K562 (cell line): Measurements from ENCODE around the gene CAMK2B. TPM values are rescaled to one million over a fixed set of nuclear protein-coding genes. Genes with fewer than 3 reads are reported as not detected.
A peak's percentile ranks its signal among the peaks of the same experiment; 100 is the strongest.

Experiments
- ATAC-seq: fragments of 200-7000 bp; cut with Tn5 transposase; 3 replicates; pipeline ENCODE4 v1.9.1; 2020; ENCODE audit warnings: moderate library complexity
- BruUV-seq: library from RNA; stranded (reverse); fragments of 400-500 nt; replicated peaks from 2 replicates; lab custom pipeline; 2021; lab: Mats Ljungman, UMichigan
- CTCF ChIA-PET: fragments of 300-600 bp; formaldehyde crosslinking; extraction: SDS; loops from one replicate; lab custom pipeline; 2021; ENCODE audit warnings: low intra/inter-chr PET ratio; lab: Yijun Ruan, JAX
- POLR2A ChIA-PET: fragments of 300-600, 350-650 bp; sonication (Branson Sonifier 250); formaldehyde crosslinking; extraction: SDS; loops from one replicate; lab custom pipeline; 2021; ENCODE audit warnings: antibody characterized with exemption, inconsistent platforms; lab: Yijun Ruan, JAX
- DNase-seq, 4 experiments: peaks; one replicate each; pipeline versions ENCODE4 v3.0.0 to v3.0.0-alpha.2; 2011 to 2018; ENCODE audit warnings: low spot score in 3 of 4, mixed read lengths in 3 of 4; ENCODE audit errors: extremely low read depth in 1 of 4
- FAIRE-seq: peaks from 2 replicates; lab custom pipeline; 2011; peaks lifted over from hg19 to GRCh38; lab: Jason Lieb, UNC
- H2AFZ ChIP-seq: 2 replicates; pipeline ENCODE4 v1.6.0; 2011; ENCODE audit warnings: low read depth, low read length, control low read depth, inconsistent platforms
- H3K27ac ChIP-seq: fragments of 200-600 bp; 3 replicates; pipeline ENCODE4 v1.8.0; 2011; ENCODE audit warnings: low read depth, mild to moderate bottlenecking, control low read depth, inconsistent platforms, low read length, moderate library complexity, mixed read lengths; ENCODE audit errors: extremely low read depth
- H3K27me3 ChIP-seq, 2 experiments: fragments of 300-600 bp in 1 of 2; 2 replicates in 1 of 2; 3 replicates in 1 of 2; pipeline versions ENCODE4 v1.6.0 to v1.8.0; 2011; ENCODE audit warnings: inconsistent platforms in 2 of 2, low read length in 2 of 2, mild to moderate bottlenecking in 1 of 2, mixed read lengths in 1 of 2, moderate library complexity in 1 of 2; ENCODE audit not compliant: control insufficient read depth in 2 of 2, insufficient read depth in 2 of 2
- H3K36me3 ChIP-seq: fragments of 300-600 bp; 3 replicates; pipeline ENCODE4 v1.8.0; 2011; ENCODE audit warnings: mild to moderate bottlenecking, low read length, inconsistent platforms; ENCODE audit not compliant: control insufficient read depth, insufficient read depth
- H3K4me1 ChIP-seq, 2 experiments: fragments of 200-600 bp in 1 of 2; replicated peaks in 1 of 2; 2 replicates in 1 of 2; 3 replicates in 1 of 2; pipeline versions ENCODE4 v1.5.1 to v1.8.0; 2011; ENCODE audit warnings: inconsistent platforms in 2 of 2, low read length in 2 of 2, mild to moderate bottlenecking in 1 of 2, mixed read lengths in 1 of 2, moderate library complexity in 1 of 2; ENCODE audit not compliant: control insufficient read depth in 2 of 2, insufficient read depth in 2 of 2
- H3K4me2 ChIP-seq: 2 replicates; pipeline ENCODE4 v1.6.1; 2011; ENCODE audit warnings: low read length, control low read depth, inconsistent platforms, mixed read lengths; ENCODE audit not compliant: insufficient read depth
- H3K4me3 ChIP-seq: fragments of 200-600 bp; sonication (generic), shearing (Covaris generic); 2 replicates; pipeline ENCODE4 v1.5.1; 2016; ENCODE audit warnings: control low read depth, inconsistent platforms
- H3K79me2 ChIP-seq: fragments of 200-600 bp; 3 replicates; pipeline ENCODE4 v1.8.0; 2011; ENCODE audit warnings: low read length, inconsistent platforms; ENCODE audit not compliant: control insufficient read depth, insufficient read depth
- H3K9ac ChIP-seq, 2 experiments: 2 replicates each; pipeline versions ENCODE4 v1.6.0 to v1.6.1; 2011; ENCODE audit warnings: low read depth in 2 of 2, low read length in 2 of 2, control low read depth in 1 of 2, inconsistent platforms in 1 of 2, mild to moderate bottlenecking in 1 of 2, mixed read lengths in 1 of 2; ENCODE audit not compliant: insufficient read depth in 1 of 2
- H3K9me1 ChIP-seq: one replicate; pipeline ENCODE4 v1.6.0; 2011; ENCODE audit warnings: inconsistent platforms, mild to moderate bottlenecking, low read length, moderate library complexity; ENCODE audit not compliant: control insufficient read depth, insufficient read depth
- H3K9me3 ChIP-seq: replicated peaks from 2 replicates; pipeline ENCODE4 v1.5.1; 2011; ENCODE audit warnings: low read depth, low read length, inconsistent platforms; ENCODE audit not compliant: control insufficient read depth, insufficient read depth
- H4K20me1 ChIP-seq: replicated peaks from 2 replicates; pipeline ENCODE4 v1.6.1; 2011; ENCODE audit warnings: low read length, inconsistent platforms, mixed read lengths; ENCODE audit not compliant: control insufficient read depth, insufficient read depth
- ARID2 ChIP-seq: fragments of 450-650 bp; IDR thresholded peaks from 2 replicates; pipeline ENCODE4 v1.6.1; 2017; ENCODE audit warnings: antibody characterized with exemption, mild to moderate bottlenecking
- CREM ChIP-seq: IDR thresholded peaks from 2 replicates; pipeline ENCODE4 v1.6.1; 2014; ENCODE audit warnings: antibody characterized with exemption, low read depth
- CTBP1 ChIP-seq: fragments of 450-650 bp; IDR thresholded peaks from 2 replicates; pipeline ENCODE4 v1.6.1; 2016; ENCODE audit warnings: borderline replicate concordance
- CTCF ChIP-seq, 3 experiments: IDR thresholded peaks in 2 of 3; conservative IDR thresholded peaks in 1 of 3; 2 replicates each; pipeline ENCODE4 v1.5.1; 2011 to 2012; ENCODE audit warnings: low read length in 3 of 3, mild to moderate bottlenecking in 3 of 3, control low read depth in 2 of 3, improper control_type of control experiment in 1 of 3, inconsistent platforms in 1 of 3, low read depth in 1 of 3, mixed read lengths in 1 of 3, moderate library complexity in 1 of 3; ENCODE audit not compliant: insufficient read depth in 2 of 3
- DEAF1 ChIP-seq: fragments of 450-650 bp; formaldehyde crosslinking; IDR thresholded peaks from 2 replicates; pipeline ENCODE4 v1.4.0; 2020; ENCODE audit warnings: mild to moderate bottlenecking, moderate library complexity
- ELK1 ChIP-seq: sonication (generic); formaldehyde crosslinking; IDR thresholded peaks from 2 replicates; pipeline ENCODE4 v1.8.1; 2022; ENCODE audit warnings: missing genetic modification reagents
- MAFK ChIP-seq: IDR thresholded peaks from 2 replicates; pipeline ENCODE4 v1.6.1; 2011; ENCODE audit warnings: low read length, improper control_type of control experiment
- MAZ ChIP-seq, 2 experiments: fragments of 450-650 bp in 1 of 2; sonication (generic) in 1 of 2; formaldehyde crosslinking; IDR thresholded peaks in 1 of 2; conservative IDR thresholded peaks in 1 of 2; 2 replicates each; pipeline versions ENCODE4 v1.4.0 to v1.5.0; 2020; ENCODE audit warnings: mild to moderate bottlenecking in 1 of 2, missing genetic modification reagents in 1 of 2
- PATZ1 ChIP-seq: fragments of 250-450 bp; sonication (Bioruptor Pico); IDR thresholded peaks from 2 replicates; pipeline ENCODE4 v1.5.0; 2020; ENCODE audit warnings: mild to moderate bottlenecking, borderline replicate concordance
- RCOR1 ChIP-seq, 2 experiments: IDR thresholded peaks; 2 replicates each; pipeline ENCODE4 v1.6.1; 2012; ENCODE audit warnings: low read depth in 2 of 2, low read length in 2 of 2, borderline replicate concordance in 1 of 2, improper control_type of control experiment in 1 of 2
- SPI1 ChIP-seq: IDR thresholded peaks from 2 replicates; pipeline ENCODE4 v1.6.1; 2011; ENCODE audit warnings: low read depth, low read length, control low read depth, borderline replicate concordance
- ZNF280B ChIP-seq: fragments of 250-450 bp; sonication (Bioruptor Pico); IDR thresholded peaks from 2 replicates; pipeline ENCODE4 v1.5.1; 2021; ENCODE audit warnings: mild to moderate bottlenecking
- WGBS: fragments of 100-300 bp; shearing (Covaris generic); methylation state at CpG from one replicate; pipeline ENCODE4 v1.1.6; 2016; ENCODE audit warnings: low coverage, mixed read lengths; ENCODE audit not compliant: insufficient coverage; ENCODE audit errors: missing lambda C conversion rate; 5-methylcytosine and 5-hydroxymethylcytosine counted together
- in situ Hi-C: fragments of 300-500 bp; cut with MboI; formaldehyde crosslinking; loops from 4 replicates; pipeline ENCODE4 v1.15.0; 2018; ENCODE audit warnings: inconsistent platforms, mixed read lengths
- intact Hi-C: fragments of 100-400 bp; cut with micrococcal nuclease; formaldehyde crosslinking; loops from 2 replicates; pipeline ENCODE4 v1.14.2; 2022
- polyA plus RNA-seq, 8 experiments: library from polyadenylated mRNA; depleted of rRNA in 4 of 8; stranded (reverse) in 5 of 8; unstranded in 3 of 8; fragments of >200 nt; fragmentation: Nextera tagmentation in 2 of 8; fragmentation: Illumina TruSeq in 1 of 8; extraction: Ambion mirVana in 2 of 8; extraction: Trizol in 1 of 8; gene quantifications; 2 replicates each; pipeline versions ENCODE4 v1.2.1 to v1.2.3, GENCODE V29; 2011 to 2014; ENCODE audit warnings: inconsistent platforms in 1 of 8, missing spikeins in 1 of 8
- total RNA-seq, 7 experiments: library from RNA; depleted of rRNA in 6 of 7; stranded (reverse); fragments of >200 nt in 6 of 7; fragmentation: Illumina TruSeq in 2 of 7; extraction: Trizol in 2 of 7; gene quantifications; 2 replicates each; pipeline versions ENCODE4 v1.2.1 to v1.2.3, GENCODE V29; 2011 to 2021; ENCODE audit warnings: low replicate concordance in 1 of 7

Gene CAMK2B
- total and polyA plus RNA-seq, 9 of the 15 experiments (the other 6 are each of a cell fraction or from before 2014, with no cell fraction given): 0.04 to 0.09 (median 0.05) TPM; not detected in 4

- Histone ChIP-seq H3K4me1 (peaks cover 2 to 3% of the 10 kb centered on the region in 2 experiments; a peak in 3 of 5 replicates), H3K27ac (no peak overlapping the region), H3K79me2 (peaks cover 7% of the 10 kb centered on the region), H3K9me1 (no peaks in the 10 kb centered on the region), H3K27me3 (no peaks in the 10 kb centered on the region), H3K4me3 (no peak overlapping the region), H3K4me2 (0 out of 2 replicates have a peak overlapping the region, but pooled peaks have one; percentile 14), H4K20me1 (no peaks in the 10 kb centered on the region), H2AFZ (peak overlapping the region; percentile 82), H3K36me3 (no peaks in the 10 kb centered on the region), H3K9ac (no peak overlapping the region; a peak in 1 of 4 replicates), H3K9me3 (no peaks in the 10 kb centered on the region)
- no TSS peak for BruUV-seq
- POLR2A ChIA-PET: interaction anchor here (0.6 to 2.0 kb wide), 5 partner anchors 9 to 129 kb away, joined by 3 to 6 read pairs (median 4); no protein-coding TSS in a partner anchor
- FAIRE-seq: peak; percentile 94
- 30% methylated on average over 3 of the region's 3 CpGs for WGBS
- peak; percentile 61 to 80 (median 72) for DNase-seq
- ATAC-seq: peak; percentile 70
- CTCF ChIA-PET: interaction anchor here (0.8 to 1.0 kb wide), 2 partner anchors 65 to 130 kb away, joined by 4 read pairs; no protein-coding TSS in a partner anchor
- in situ Hi-C loops (no loop called here), intact Hi-C loops (loop anchor here (1.0 to 5.0 kb wide), 4 partner anchors 49 to 124 kb away; no protein-coding TSS in a partner anchor)
- TF ChIP-seq CTCF (IDR thresholded peaks at IDR 0.05 in 2 of 3, conservative IDR thresholded peaks at IDR 0.05 in 1 of 3; ENCODE audit: insufficient read depth in 2 of 3, low read depth in 1 of 3, low read length in 3 of 3) (peak; percentile 82 to 88 (median 85)), ZNF280B (CRISPR knock-in tag) (no peak), RCOR1 (IDR thresholded peaks at IDR 0.05; ENCODE audit: borderline replicate concordance in 1 of 2, low read depth in 2 of 2, low read length in 2 of 2) (0 out of 4 replicates have a peak, but pooled peaks of 1 of the 2 experiments have one; percentile 20), MAFK (0 out of 2 replicates have a peak, but pooled peaks have one; percentile 7), MAZ (CRISPR knock-in tag; conservative IDR thresholded peaks at IDR 0.05 in 1 of 2, IDR thresholded peaks at IDR 0.05 in 1 of 2) (0 out of 4 replicates have a peak, but pooled peaks of 1 of the 2 experiments have one; percentile 30), SPI1 (no peak), DEAF1 (CRISPR knock-in tag) (peak; percentile 66), CREM (peak; percentile 47; the same call in 1 of the 2 replicates), ARID2 (0 out of 2 replicates have a peak, but pooled peaks have one; percentile 45), CTBP1 (no peak), ELK1 (CRISPR knock-in tag) (no peak), PATZ1 (no peak)
Measured at GRCh38 chr7:44196450-44196872, 128.9 kb downstream of the CAMK2B start.
